H1 (cell line): ENCODE results near the gene TOR1B. TPM values are rescaled to one million over a fixed set of nuclear protein-coding genes. Genes with fewer than 3 reads are reported as not detected.

Experiments
- CTCF ChIA-PET: fragments of 300-600 bp; sonication (Branson Sonifier 250); formaldehyde crosslinking; loops from one replicate; lab custom pipeline; 2021; ENCODE audit not compliant: partially characterized antibody; lab: Charles Lee
- POLR2A ChIA-PET: fragments of 300-600 bp; sonication (Branson Sonifier 250); formaldehyde crosslinking; loops from one replicate; lab custom pipeline; 2021; ENCODE audit warnings: inconsistent platforms; ENCODE audit not compliant: partially characterized antibody; lab: Charles Lee
- DNase-seq, 2 experiments: peaks; one replicate each; pipeline versions ENCODE4 v3.0.0 to v3.0.0-alpha.2; 2010 to 2022; ENCODE audit warnings: low spot score in 2 of 2, low read depth in 1 of 2, mixed read lengths in 1 of 2
- FAIRE-seq: peaks from 2 replicates; lab custom pipeline; 2011; peaks lifted over from hg19 to GRCh38; lab: Jason Lieb, UNC
- H2AFZ ChIP-seq: 2 replicates; pipeline ENCODE4 v1.8.1; 2012; ENCODE audit warnings: low read length, inconsistent platforms
- H2AK5ac ChIP-seq: 2 replicates; pipeline ENCODE4 v1.6.1; 2013; ENCODE audit warnings: low read depth, low read length
- H2BK120ac ChIP-seq: replicated peaks from 2 replicates; pipeline ENCODE3; 2013; ENCODE audit warnings: low read depth, low read length, inconsistent platforms
- H2BK12ac ChIP-seq: 2 replicates; pipeline ENCODE4 v1.6.1; 2013; ENCODE audit warnings: low read depth, low read length
- H2BK15ac ChIP-seq: 2 replicates; pipeline ENCODE4 v1.6.1; 2013; ENCODE audit warnings: low read length
- H2BK20ac ChIP-seq: 2 replicates; pipeline ENCODE4 v1.6.1; 2013; ENCODE audit warnings: low read length
- H2BK5ac ChIP-seq: 2 replicates; pipeline ENCODE4 v1.6.1; 2013; ENCODE audit warnings: low read depth, low read length
- H3K14ac ChIP-seq: 2 replicates; pipeline ENCODE4 v1.6.1; 2013; ENCODE audit warnings: inconsistent platforms; ENCODE audit not compliant: insufficient read length
- H3K18ac ChIP-seq: 2 replicates; pipeline ENCODE4 v1.6.1; 2013; ENCODE audit warnings: low read length; ENCODE audit errors: extremely low read depth
- H3K23ac ChIP-seq: 2 replicates; pipeline ENCODE4 v1.6.1; 2013; ENCODE audit warnings: inconsistent platforms; ENCODE audit not compliant: insufficient read length
- H3K23me2 ChIP-seq: 2 replicates; pipeline ENCODE4 v1.6.1; 2013; ENCODE audit warnings: low read depth, low read length
- H3K27ac ChIP-seq: 2 replicates; pipeline ENCODE4 v1.6.1; 2011; ENCODE audit warnings: low read depth, low read length, inconsistent platforms
- H3K27me3 ChIP-seq, 4 experiments: replicated peaks in 1 of 4; 1 replicate in 1 of 4; 2 replicates in 3 of 4; pipeline versions ENCODE4 v1.6.1 to v1.8.1; 2011 to 2013; ENCODE audit warnings: low read length in 3 of 4, mild to moderate bottlenecking in 3 of 4, inconsistent platforms in 2 of 4, mixed read lengths in 2 of 4, moderate library complexity in 1 of 4; ENCODE audit not compliant: control insufficient read depth in 3 of 4, insufficient read depth in 3 of 4; ENCODE audit errors: extremely low read depth in 1 of 4
- H3K36me3 ChIP-seq, 4 experiments: 2 replicates each; pipeline versions ENCODE4 v1.6.1 to v1.8.1; 2011 to 2013; ENCODE audit warnings: mild to moderate bottlenecking in 4 of 4, low read length in 3 of 4, moderate library complexity in 2 of 4, control low read depth in 1 of 4, inconsistent platforms in 1 of 4; ENCODE audit not compliant: insufficient read depth in 4 of 4, control insufficient read depth in 2 of 4
- H3K4ac ChIP-seq: replicated peaks from 2 replicates; pipeline ENCODE3; 2013; ENCODE audit warnings: low read length, low read depth, mixed read lengths, inconsistent platforms; ENCODE audit not compliant: insufficient read length
- H3K4me1 ChIP-seq, 4 experiments: replicated peaks in 1 of 4; 1 replicate in 1 of 4; 2 replicates in 3 of 4; pipeline versions ENCODE4 v1.6.1 to v1.8.1; 2011 to 2013; ENCODE audit warnings: low read length in 3 of 4, inconsistent platforms in 2 of 4, mixed read lengths in 1 of 4; ENCODE audit not compliant: insufficient read depth in 4 of 4, control insufficient read depth in 3 of 4
- H3K4me2 ChIP-seq, 2 experiments: 2 replicates each; pipeline versions ENCODE4 v1.6.1 to v1.8.1; 2011 to 2013; ENCODE audit warnings: low read depth in 2 of 2, low read length in 2 of 2, control low read depth in 1 of 2, inconsistent platforms in 1 of 2, mild to moderate bottlenecking in 1 of 2; ENCODE audit not compliant: insufficient read depth in 1 of 2
- H3K4me3 ChIP-seq, 4 experiments: fragments of 200-600, 300-600 bp in 1 of 4; sonication (generic), shearing (Covaris generic), sonication (Bioruptor Twin) in 1 of 4; 2 replicates each; pipeline versions ENCODE4 v1.5.1 to v1.8.1; 2011 to 2016; ENCODE audit warnings: low read length in 4 of 4, low read depth in 3 of 4, control low read depth in 2 of 4, inconsistent platforms in 2 of 4, mild to moderate bottlenecking in 2 of 4, mixed read lengths in 1 of 4, moderate library complexity in 1 of 4; ENCODE audit not compliant: insufficient read depth in 2 of 4; ENCODE audit errors: extremely low read depth in 1 of 4
- H3K56ac ChIP-seq: replicated peaks from 2 replicates; pipeline ENCODE3; 2013; ENCODE audit warnings: low read depth, mild to moderate bottlenecking, mixed read lengths, low read length, inconsistent platforms; ENCODE audit not compliant: insufficient read length
- H3K79me1 ChIP-seq: 2 replicates; pipeline ENCODE4 v1.6.1; 2013; ENCODE audit warnings: low read depth, low read length, control low read depth
- H3K79me2 ChIP-seq, 2 experiments: 2 replicates each; pipeline versions ENCODE4 v1.6.1 to v1.8.1; 2012 to 2013; ENCODE audit warnings: low read length in 2 of 2, mild to moderate bottlenecking in 2 of 2, inconsistent platforms in 1 of 2; ENCODE audit not compliant: insufficient read depth in 2 of 2, control insufficient read depth in 1 of 2
- H3K9ac ChIP-seq, 4 experiments: replicated peaks in 1 of 4; 1 replicate in 1 of 4; 2 replicates in 3 of 4; pipeline versions ENCODE4 v1.6.1 to v1.8.1; 2011 to 2013; ENCODE audit warnings: low read depth in 3 of 4, low read length in 3 of 4, control low read depth in 2 of 4, mild to moderate bottlenecking in 2 of 4, moderate library complexity in 2 of 4, inconsistent platforms in 1 of 4; ENCODE audit errors: extremely low read depth in 1 of 4
- H3K9me3 ChIP-seq, 2 experiments: 2 replicates each; pipeline versions ENCODE4 v1.6.1 to v1.8.1; 2012 to 2013; ENCODE audit warnings: mild to moderate bottlenecking in 2 of 2, moderate library complexity in 2 of 2, control low read depth in 1 of 2, inconsistent platforms in 1 of 2, low read depth in 1 of 2, low read length in 1 of 2, mixed read lengths in 1 of 2; ENCODE audit not compliant: insufficient read depth in 2 of 2
- H4K20me1 ChIP-seq, 2 experiments: replicated peaks in 1 of 2; 2 replicates each; pipeline versions ENCODE3 to v1.8.1; 2011 to 2013; ENCODE audit warnings: inconsistent platforms in 2 of 2, low read length in 2 of 2, mild to moderate bottlenecking in 1 of 2; ENCODE audit not compliant: insufficient read depth in 2 of 2, control insufficient read depth in 1 of 2
- H4K5ac ChIP-seq: 2 replicates; pipeline ENCODE4 v1.6.1; 2013; ENCODE audit warnings: low read length, low read depth, mixed read lengths, inconsistent platforms; ENCODE audit not compliant: insufficient read length
- H4K8ac ChIP-seq: 2 replicates; pipeline ENCODE4 v1.8.0; 2013; ENCODE audit warnings: mild to moderate bottlenecking, moderate library complexity, low read length, inconsistent platforms; ENCODE audit not compliant: insufficient read depth; ENCODE audit errors: extremely low read depth
- H4K91ac ChIP-seq: replicated peaks from 2 replicates; pipeline ENCODE3; 2013; ENCODE audit warnings: low read length, mixed read lengths, inconsistent platforms; ENCODE audit not compliant: insufficient read length
- FOSL1 ChIP-seq: IDR thresholded peaks from 2 replicates; pipeline ENCODE4 v1.6.1; 2011; ENCODE audit warnings: mild to moderate bottlenecking, low read depth, low read length, moderate library complexity; ENCODE audit not compliant: insufficient read depth
- POU5F1 ChIP-seq: IDR thresholded peaks from 2 replicates; pipeline ENCODE4 v1.6.1; 2011; ENCODE audit warnings: low read depth, mild to moderate bottlenecking, low read length, moderate library complexity
- SIRT6 ChIP-seq: IDR thresholded peaks from one replicate; pipeline ENCODE4 v1.7.1; 2012; ENCODE audit warnings: low read length, inconsistent platforms
- WGBS, 2 experiments: shearing (Covaris generic) in 1 of 2; methylation state at CpG; one replicate each; pipeline versions ENCODE4 v1.1.6 to v1.1.7; 2013 to 2015; ENCODE audit warnings: low lambda C conversion rate in 2 of 2, mixed read lengths in 2 of 2, inconsistent platforms in 1 of 2, low coverage in 1 of 2, missing lambda C conversion rate in 1 of 2; ENCODE audit not compliant: insufficient replicate concordance in 2 of 2, insufficient coverage in 1 of 2, insufficient read length in 1 of 2; ENCODE audit errors: extremely low coverage in 1 of 2, missing lambda C conversion rate in 1 of 2; 5-methylcytosine and 5-hydroxymethylcytosine counted together
- polyA plus RNA-seq, 7 experiments: library from polyadenylated mRNA; depleted of rRNA in 3 of 7; stranded (reverse) in 5 of 7; unstranded in 2 of 7; fragments of >200 nt in 5 of 7; fragments of 200-250 nt in 2 of 7; gene quantifications; 1 replicate in 5 of 7; 2 replicates in 1 of 7; 4 replicates in 1 of 7; pipeline versions ENCODE4 v1.2.1 to v1.2.3, GENCODE V29; 2011 to 2013; ENCODE audit warnings: missing spikeins in 2 of 7, mixed read lengths in 2 of 7
- total RNA-seq: library from RNA; stranded (reverse); fragmentation: NEBNext Ultra II Directional; extraction: Animal tissue kit (Norgen Biotek cat#: 25700); gene quantifications from 2 replicates; pipeline ENCODE4 v1.2.1, GENCODE V29; 2021

The TOR1B gene
- total and polyA plus RNA-seq, 2 of the 8 experiments (the other 6 are each of a cell fraction or from before 2014, with no cell fraction given): 11.4 to 17.4 TPM

DNA sequence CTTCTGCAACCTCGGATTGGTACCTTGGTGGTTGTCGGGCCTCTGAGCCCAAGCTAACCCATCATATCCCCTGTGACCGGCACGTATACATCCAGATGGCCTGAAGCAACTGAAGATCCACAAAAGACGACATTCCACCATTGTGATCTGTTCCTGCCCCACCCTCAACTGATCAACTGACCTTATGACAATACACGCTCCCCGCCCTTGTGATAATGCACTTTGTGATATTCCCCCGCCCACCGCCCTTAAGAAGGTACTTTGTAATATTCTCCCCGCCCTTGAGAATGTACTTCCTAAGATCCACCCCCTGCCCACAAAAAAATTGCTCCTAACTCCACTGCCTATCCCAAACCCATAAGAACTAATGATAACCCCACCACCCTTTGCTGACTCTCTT lies 16.5 kb upstream of the TOR1B start:
- Histone ChIP-seq H2BK120ac (no peak overlapping the region), H4K91ac (no peak overlapping the region), H3K4me3 (no peak overlapping the region), H3K23me2 (no peaks in the 10 kb centered on the region), H3K4ac (no peak overlapping the region), H3K4me2 (no peak overlapping the region), H2AK5ac (no peak overlapping the region), H3K79me2 (no peaks in the 10 kb centered on the region), H3K36me3 (no peaks in the 10 kb centered on the region), H3K56ac (no peak overlapping the region), H2BK20ac (no peak overlapping the region), H3K18ac (no peak overlapping the region), H3K14ac (no peak overlapping the region), H3K23ac (no peak overlapping the region), H3K27ac (no peak overlapping the region), H4K8ac (no peak overlapping the region), H3K4me1 (no peaks in the 10 kb centered on the region), H4K5ac (no peak overlapping the region), H2BK15ac (no peak overlapping the region), H2AFZ (no peak overlapping the region), H2BK12ac (no peak overlapping the region), H3K9ac (no peak overlapping the region), H3K27me3 (no peaks in the 10 kb centered on the region), H2BK5ac (no peak overlapping the region), H4K20me1 (no peaks in the 10 kb centered on the region), H3K79me1 (no peaks in the 10 kb centered on the region), H3K9me3 (no peaks in the 10 kb centered on the region)
- ChIA-PET POLR2A (interaction anchor here (1.1 to 2.1 kb wide), 2 partner anchors 9 to 49 kb away, joined by 3 to 4 read pairs; no protein-coding TSS in a partner anchor), CTCF (interaction anchor here (0.6 to 12.8 kb wide), 9 partner anchors 10 to 174 kb away, joined by 3 to 250 read pairs (median 4); partner anchors contain the start of gene PTGES)
- FAIRE-seq (no peak), DNase-seq (no peak)
- no peak for TF ChIP-seq SIRT6
- no peak for TF ChIP-seq POU5F1
- TF ChIP-seq FOSL1: no peak
- 95% methylated on average over 10 of the region's 10 CpGs; no CpG with 5 or more reads in 1 of the 2 experiments for WGBS, 2 experiments
